ENCODE measurements around the gene PLXDC1.
"Not testable (repeated sequence)": the region's sequence is repeated elsewhere in the genome, so short reads cannot be mapped to it uniquely, and the experiment has no call there.

PLXDC1 gene

GRCh38 chr17:39174920-39175694, 23.7 kb upstream of the PLXDC1 start:
- peak; percentile 82 to 84 for DNase-seq (ENCODE audit: low read depth in 1 of 2, low spot score in 1 of 2)
- TF ChIP-seq JUND (IDR thresholded peaks at IDR 0.05; ENCODE audit: low read depth): no peak
- in situ Hi-C loops (cut with HindIII; ENCODE audit: low pct_unique_long_range_greater_than_20kb, low sequenced_read_pairs): no loop called here

GRCh38 chr17:39173526-39174274, 22.3 kb upstream of the PLXDC1 start:
- in situ Hi-C loops (cut with HindIII; ENCODE audit: low pct_unique_long_range_greater_than_20kb, low sequenced_read_pairs): no loop called here
- DNase-seq (ENCODE audit: low read depth in 1 of 2, low spot score in 1 of 2): no peak
- no peak for TF ChIP-seq JUND (IDR thresholded peaks at IDR 0.05; ENCODE audit: low read depth)

GRCh38 chr17:39173080-39173479, 21.6 kb upstream of the PLXDC1 start:
- in situ Hi-C loops (cut with HindIII; ENCODE audit: low pct_unique_long_range_greater_than_20kb, low sequenced_read_pairs): no loop called here
- TF ChIP-seq JUND (IDR thresholded peaks at IDR 0.05; ENCODE audit: low read depth): no peak
- DNase-seq (ENCODE audit: low read depth in 1 of 2, low spot score in 1 of 2): no peak

GRCh38 chr17:39171933-39172332, 20.5 kb upstream of the PLXDC1 start:
- DNase-seq (ENCODE audit: low read depth in 1 of 2, low spot score in 1 of 2): no peak
- in situ Hi-C loops (cut with HindIII; ENCODE audit: low pct_unique_long_range_greater_than_20kb, low sequenced_read_pairs): no loop called here
- no peak for TF ChIP-seq JUND (IDR thresholded peaks at IDR 0.05; ENCODE audit: low read depth)

GRCh38 chr17:39170558-39170957, 19.1 kb upstream of the PLXDC1 start:
- no peak for DNase-seq (ENCODE audit: low read depth in 1 of 2, low spot score in 1 of 2)
- in situ Hi-C loops (cut with HindIII; ENCODE audit: low pct_unique_long_range_greater_than_20kb, low sequenced_read_pairs): no loop called here
- TF ChIP-seq JUND (IDR thresholded peaks at IDR 0.05; ENCODE audit: low read depth): no peak

GRCh38 chr17:39170109-39170508, 18.7 kb upstream of the PLXDC1 start:
- no peak for TF ChIP-seq JUND (IDR thresholded peaks at IDR 0.05; ENCODE audit: low read depth)
- DNase-seq (ENCODE audit: low read depth in 1 of 2, low spot score in 1 of 2): no peak
- in situ Hi-C loops (cut with HindIII; ENCODE audit: low pct_unique_long_range_greater_than_20kb, low sequenced_read_pairs): no loop called here

GRCh38 chr17:39169518-39169917, 18.1 kb upstream of the PLXDC1 start:
- no peak for TF ChIP-seq JUND (IDR thresholded peaks at IDR 0.05; ENCODE audit: low read depth)
- DNase-seq (ENCODE audit: low read depth in 1 of 2, low spot score in 1 of 2): no peak
- in situ Hi-C loops (cut with HindIII; ENCODE audit: low pct_unique_long_range_greater_than_20kb, low sequenced_read_pairs): no loop called here

- in situ Hi-C loops (cut with HindIII; ENCODE audit: low pct_unique_long_range_greater_than_20kb, low sequenced_read_pairs): no loop called here
- TF ChIP-seq JUND (IDR thresholded peaks at IDR 0.05; ENCODE audit: low read depth): no peak
- DNase-seq (ENCODE audit: low read depth in 1 of 2, low spot score in 1 of 2): no peak
Observed at GRCh38 chr17:39169101-39169500, 17.7 kb upstream of the PLXDC1 start.

- DNase-seq (ENCODE audit: low read depth in 1 of 2, low spot score in 1 of 2); in situ Hi-C loops (cut with HindIII; ENCODE audit: low pct_unique_long_range_greater_than_20kb, low sequenced_read_pairs): not testable (repeated sequence)
Observed at GRCh38 chr17:39168503-39168902, 17.1 kb upstream of the PLXDC1 start.

- in situ Hi-C loops (cut with HindIII; ENCODE audit: low pct_unique_long_range_greater_than_20kb, low sequenced_read_pairs): no loop called here
- no peak for TF ChIP-seq JUND (IDR thresholded peaks at IDR 0.05; ENCODE audit: low read depth)
- no peak for DNase-seq (ENCODE audit: low read depth in 1 of 2, low spot score in 1 of 2)
Observed at GRCh38 chr17:39167476-39167875, 16.0 kb upstream of the PLXDC1 start.

GRCh38 chr17:39166437-39167335, 15.2 kb upstream of the PLXDC1 start:
- no peak for TF ChIP-seq JUND (IDR thresholded peaks at IDR 0.05; ENCODE audit: low read depth)
- DNase-seq (ENCODE audit: low read depth in 1 of 2, low spot score in 1 of 2): peak in 1 of 2 experiments; percentile 67
- in situ Hi-C loops (cut with HindIII; ENCODE audit: low pct_unique_long_range_greater_than_20kb, low sequenced_read_pairs): no loop called here

GRCh38 chr17:39165841-39166349, 14.5 kb upstream of the PLXDC1 start, which contains the start of gene ARL5C:
ARL5C (minus strand) TSS chr17:39166161; CDS start chr17:39165760, 401 bp downstream.
- TF ChIP-seq JUND (IDR thresholded peaks at IDR 0.05; ENCODE audit: low read depth): no peak
- in situ Hi-C loops (cut with HindIII; ENCODE audit: low pct_unique_long_range_greater_than_20kb, low sequenced_read_pairs): no loop called here
- no peak for DNase-seq (ENCODE audit: low read depth in 1 of 2, low spot score in 1 of 2)

Data from T47D (cell line).